NT2/D1 (cell line): Measurements from ENCODE around the gene LDLRAD4.

Experiments
- SUZ12 ChIP-seq: IDR thresholded peaks from 2 replicates; pipeline ENCODE4 v1.6.1; 2011; ENCODE audit not compliant: insufficient read length, insufficient read depth; ENCODE audit errors: extremely low read depth
- YY1 ChIP-seq: IDR thresholded peaks from 2 replicates; pipeline ENCODE4 v1.6.1; 2011; ENCODE audit not compliant: insufficient read length, insufficient read depth

DNA sequence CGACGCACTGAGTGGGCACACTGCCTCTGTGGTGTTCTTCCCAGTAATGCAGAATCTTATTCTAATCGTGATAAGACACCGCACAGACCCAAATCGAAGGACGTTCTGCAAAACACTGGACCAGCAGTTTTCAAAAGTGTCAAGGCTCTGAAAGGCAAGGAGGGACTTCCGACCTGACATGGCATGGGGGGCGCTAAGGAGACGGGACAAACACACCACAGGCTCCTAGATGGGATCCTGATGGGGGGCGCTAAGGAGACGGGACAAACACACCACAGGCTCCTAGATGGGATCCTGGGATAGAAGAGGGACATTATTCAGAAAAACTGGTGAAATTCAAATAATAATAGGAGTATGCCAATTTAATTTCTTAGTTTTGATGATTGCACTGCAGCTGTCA lies 191.4 kb downstream of the LDLRAD4 start:
- TF ChIP-seq YY1, result no peak
- no peak for TF ChIP-seq SUZ12
